Caco-2 (cell line): ENCODE results near the gene PPP1R37. TPM values are rescaled to one million over a fixed set of nuclear protein-coding genes. Genes with fewer than 3 reads are reported as not detected.

Source experiments
- BruUV-seq: library from RNA; stranded (reverse); fragments of 400-500 nt; replicated peaks from 2 replicates; lab custom pipeline; 2021; lab: Mats Ljungman, UMichigan
- CTCF ChIA-PET: fragments of 300-600 bp; sonication (Branson Sonifier 250); formaldehyde crosslinking; loops from one replicate; lab custom pipeline; 2022; ENCODE audit warnings: antibody characterized with exemption; lab: Charles Lee
- POLR2A ChIA-PET: fragments of 300-600 bp; sonication (Branson Sonifier 250); formaldehyde crosslinking; loops from one replicate; lab custom pipeline; 2022; ENCODE audit warnings: antibody characterized with exemption; lab: Charles Lee
- DNase-seq, 2 experiments: peaks; one replicate each; pipeline versions ENCODE4 v3.0.0 to v3.0.0-alpha.2; 2020 to 2022
- H3K27me3 ChIP-seq: replicated peaks from 2 replicates; pipeline ENCODE4 v1.6.0; 2011; ENCODE audit warnings: low read length; ENCODE audit not compliant: control insufficient read depth, insufficient read depth
- H3K36me3 ChIP-seq: 2 replicates; pipeline ENCODE4 v1.5.1; 2011; ENCODE audit warnings: low read length; ENCODE audit not compliant: control insufficient read depth, insufficient read depth
- H3K4me1 ChIP-seq: fragments of 250-450 bp; sonication (Bioruptor Pico); 2 replicates; pipeline ENCODE4 v1.5.1; 2020; ENCODE audit warnings: mild to moderate bottlenecking
- H3K4me3 ChIP-seq: 2 replicates; pipeline ENCODE4 v1.5.1; 2011; ENCODE audit warnings: low read depth, mild to moderate bottlenecking, control low read depth, low read length
- H3K9me3 ChIP-seq: fragments of 250-450 bp; sonication (Bioruptor Pico); 2 replicates; pipeline ENCODE4 v1.5.1; 2020; ENCODE audit warnings: mild to moderate bottlenecking, moderate library complexity
- H3K27ac Mint-ChIP-seq: one replicate; pipeline ENCODE4 v1.8.0; 2022; ENCODE audit warnings: mixed read lengths; ENCODE audit not compliant: unreplicated experiment
- H3K27me3 Mint-ChIP-seq: one replicate; pipeline ENCODE4 v1.8.0; 2022; ENCODE audit warnings: mixed read lengths; ENCODE audit not compliant: insufficient read depth, unreplicated experiment
- H3K36me3 Mint-ChIP-seq: one replicate; pipeline ENCODE4 v1.8.0; 2022; ENCODE audit warnings: mild to moderate bottlenecking, mixed read lengths; ENCODE audit not compliant: insufficient read depth, unreplicated experiment
- H3K4me1 Mint-ChIP-seq: one replicate; pipeline ENCODE4 v1.8.0; 2022; ENCODE audit warnings: low read depth, mixed read lengths; ENCODE audit not compliant: unreplicated experiment
- H3K4me3 Mint-ChIP-seq: one replicate; pipeline ENCODE4 v1.8.0; 2022; ENCODE audit warnings: mild to moderate bottlenecking, moderate library complexity, mixed read lengths; ENCODE audit not compliant: unreplicated experiment
- H3K9me3 Mint-ChIP-seq: one replicate; pipeline ENCODE4 v1.8.0; 2022; ENCODE audit warnings: mixed read lengths; ENCODE audit not compliant: unreplicated experiment
- CTCF ChIP-seq, 2 experiments: fragments of 200-600 bp in 1 of 2; IDR thresholded peaks; 1 replicate in 1 of 2; 2 replicates in 1 of 2; pipeline versions ENCODE4 v1.5.1 to v1.8.0; 2011 to 2022; ENCODE audit warnings: antibody characterized with exemption in 1 of 2, control low read depth in 1 of 2, inconsistent platforms in 1 of 2, low read depth in 1 of 2, low read length in 1 of 2, mild to moderate bottlenecking in 1 of 2, moderate library complexity in 1 of 2; ENCODE audit not compliant: insufficient read depth in 1 of 2, severe bottlenecking in 1 of 2, unreplicated experiment in 1 of 2
- intact Hi-C: fragments of 100-400 bp; cut with micrococcal nuclease; formaldehyde crosslinking; loops from one replicate; pipeline ENCODE4 v1.10.0; 2022; ENCODE audit not compliant: unreplicated experiment
- total RNA-seq: library from RNA; stranded (reverse); gene quantifications from 2 replicates; pipeline ENCODE4 v1.2.3, GENCODE V29; 2022

The PPP1R37 gene
- total RNA-seq, 1 experiment from 2014 or later, result 42.1 TPM

GRCh38 chr19:45175515-45176345 lies 82.8 kb downstream of the PPP1R37 start:
- Mint-ChIP-seq H3K9me3 (no peaks in the 10 kb centered on the region), H3K27ac (no peak overlapping the region), H3K4me3 (peak overlapping the region; percentile 51), H3K36me3 (peaks cover 21% of the 10 kb centered on the region), H3K4me1 (peaks cover 7% of the 10 kb centered on the region), H3K27me3 (no peaks in the 10 kb centered on the region)
- ChIA-PET CTCF (no interaction called here), POLR2A (interaction anchor here (0.6 to 0.7 kb wide), 2 partner anchors 303 to 389 kb away, joined by 3 to 5 read pairs; no protein-coding TSS in a partner anchor)
- Histone ChIP-seq H3K27me3 (no peaks in the 10 kb centered on the region), H3K9me3 (no peaks in the 10 kb centered on the region), H3K4me1 (no peaks in the 10 kb centered on the region), H3K36me3 (no peaks in the 10 kb centered on the region), H3K4me3 (no peak overlapping the region)
- no TSS peak for BruUV-seq
- intact Hi-C loops, result loop anchor here (5.0 kb wide), 1 partner anchor 232 kb away; the partner anchor contains the start of genes POLR1G and PPP1R13L
- DNase-seq, result no peak
- TF ChIP-seq CTCF (IDR thresholded peaks at IDR 0.05; ENCODE audit: insufficient read depth in 1 of 2, low read depth in 1 of 2, low read length in 1 of 2, severe bottlenecking in 1 of 2, unreplicated experiment in 1 of 2), result no peak

- peak within 1 kb of the TSS; percentile 77 for H3K4me3 ChIP-seq
- intact Hi-C loops, result loop anchor here (1.0 to 5.0 kb wide), 5 partner anchors 17 to 229 kb away; partner anchors contain the start of genes NKPD1, POLR1G and PPP1R13L
These were observed 84.9 kb downstream of the PPP1R37 start, which contains the start of gene TRAPPC6A for GRCh38 chr19:45177817-45178261. Gene TRAPPC6A, minus strand, starts transcription at chr19:45178237. Its CDS starts 19 bp downstream, at chr19:45178218.

More at GRCh38 chr19:45177817-45178261, 84.9 kb downstream of the PPP1R37 start, which contains the start of gene TRAPPC6A:
- BruUV-seq, result TSS peak; percentile 91
- H3K4me1 ChIP-seq, result no peaks in the 10 kb centered on the region
- Mint-ChIP-seq H3K27me3 (no peaks in the 10 kb centered on the region), H3K4me3 (peak within 1 kb of the TSS; percentile 85), H3K9me3 (no peaks in the 10 kb centered on the region), H3K4me1 (peaks cover 11% of the 10 kb centered on the region), H3K36me3 (peaks cover 28% of the 10 kb centered on the region), H3K27ac (peak within 1 kb of the TSS; percentile 88)
- H3K27me3 ChIP-seq, result no peaks in the 10 kb centered on the region
- no peak for DNase-seq
- H3K36me3 ChIP-seq, result no peaks in the 10 kb centered on the region
- H3K9me3 ChIP-seq, result no peaks in the 10 kb centered on the region
- TF ChIP-seq CTCF (IDR thresholded peaks at IDR 0.05; ENCODE audit: insufficient read depth in 1 of 2, low read depth in 1 of 2, low read length in 1 of 2, severe bottlenecking in 1 of 2, unreplicated experiment in 1 of 2), result no peak
- ChIA-PET POLR2A (interaction anchor here (0.5 to 2.1 kb wide), 5 partner anchors 11 to 514 kb away, joined by 3 to 19 read pairs (median 4); partner anchors contain the start of genes PPP1R37, QPCTL and SNRPD2), CTCF (interaction anchor here (0.6 to 2.2 kb wide), 18 partner anchors 9 to 309 kb away, joined by 3 to 17 read pairs (median 4); partner anchors contain the start of gene NKPD1)
